ENCODE data around the gene TRNP1.

The TRNP1 gene

DNA sequence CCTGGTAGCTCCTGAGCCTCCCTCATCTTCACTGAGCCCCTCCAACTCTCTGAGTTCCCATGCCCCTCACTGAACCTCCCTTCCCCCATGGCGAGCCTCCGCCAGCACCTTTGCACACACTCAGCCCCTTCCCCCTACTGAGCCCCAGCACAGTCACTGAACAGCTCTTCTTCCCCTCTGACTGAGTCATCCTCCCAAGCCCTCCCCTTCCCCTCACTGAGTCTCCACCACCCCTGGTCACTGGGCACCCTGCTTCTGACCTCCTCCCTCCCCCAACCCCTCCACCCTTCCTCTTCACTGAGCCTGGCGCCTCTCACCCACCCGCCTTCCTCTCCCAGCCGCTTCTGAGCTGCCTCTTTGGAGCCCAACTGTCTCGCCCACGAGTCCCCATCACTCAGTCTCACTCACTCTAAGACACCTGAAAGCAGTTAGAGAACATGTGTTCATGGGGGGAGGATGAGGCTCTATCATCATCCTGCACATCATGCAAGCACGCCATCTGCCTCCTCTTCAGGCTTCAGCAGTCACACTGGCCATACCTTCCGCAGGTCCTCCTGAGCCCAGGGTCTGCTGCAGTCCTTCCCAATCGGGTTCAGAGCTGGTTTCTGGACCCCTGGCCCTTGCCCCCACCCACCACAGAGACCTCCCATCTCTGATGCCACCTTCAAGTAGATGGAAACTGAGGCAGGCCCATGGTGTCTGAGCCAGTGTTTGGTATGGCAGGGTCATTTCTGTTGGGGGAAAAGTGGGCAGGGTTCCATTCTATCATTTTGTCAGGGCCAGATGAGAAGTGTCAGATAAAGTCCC is 2.0 kb upstream of the TRNP1 start:
- Mint-ChIP-seq H3K27me3 (peaks cover 25% of the 10 kb centered on the region), H3K27ac (no peak overlapping the region), H3K9me3 (no peaks in the 10 kb centered on the region), H3K36me3 (no peaks in the 10 kb centered on the region), H3K4me3 (peak overlapping the region; percentile 57), H3K4me1 (peaks cover 15% of the 10 kb centered on the region)

DNA sequence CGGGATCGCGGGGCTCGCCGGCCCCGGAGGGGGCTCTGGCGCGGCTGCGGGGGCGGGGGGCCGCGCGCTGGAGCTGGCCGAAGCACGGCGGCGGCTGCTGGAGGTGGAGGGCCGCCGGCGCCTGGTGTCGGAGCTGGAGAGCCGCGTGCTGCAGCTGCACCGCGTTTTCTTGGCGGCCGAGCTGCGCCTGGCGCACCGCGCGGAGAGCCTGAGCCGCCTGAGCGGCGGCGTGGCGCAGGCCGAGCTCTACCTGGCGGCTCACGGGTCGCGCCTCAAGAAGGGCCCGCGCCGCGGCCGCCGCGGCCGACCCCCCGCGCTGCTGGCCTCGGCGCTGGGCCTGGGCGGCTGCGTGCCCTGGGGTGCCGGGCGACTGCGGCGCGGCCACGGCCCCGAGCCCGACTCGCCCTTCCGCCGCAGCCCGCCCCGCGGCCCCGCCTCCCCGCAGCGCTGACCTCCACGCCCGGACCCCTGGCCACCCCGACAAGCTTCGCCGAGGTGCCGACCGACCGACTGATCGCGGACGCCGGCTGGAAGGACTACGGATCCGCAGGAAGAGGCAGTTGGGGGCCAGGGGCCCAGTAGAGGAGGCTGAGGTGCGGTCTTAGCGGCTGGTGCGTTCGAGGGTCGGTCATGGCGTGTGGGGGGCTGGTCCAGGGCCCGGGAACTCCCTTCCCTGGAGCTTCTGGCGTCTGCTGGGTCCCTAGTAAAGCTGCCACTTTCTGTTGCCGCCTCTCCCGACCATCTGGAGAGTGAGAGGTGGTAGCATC is 711 bp downstream of the TRNP1 start:
- H3K27ac Mint-ChIP-seq = no peak overlapping the region
- H3K36me3 Mint-ChIP-seq = no peaks in the 10 kb centered on the region
- H3K9me3 Mint-ChIP-seq = no peaks in the 10 kb centered on the region
- peaks cover 27% of the 10 kb centered on the region for H3K27me3 Mint-ChIP-seq
- H3K4me1 Mint-ChIP-seq = peaks cover 22% of the 10 kb centered on the region
- H3K4me3 Mint-ChIP-seq = peak overlapping the region; percentile 76

DNA sequence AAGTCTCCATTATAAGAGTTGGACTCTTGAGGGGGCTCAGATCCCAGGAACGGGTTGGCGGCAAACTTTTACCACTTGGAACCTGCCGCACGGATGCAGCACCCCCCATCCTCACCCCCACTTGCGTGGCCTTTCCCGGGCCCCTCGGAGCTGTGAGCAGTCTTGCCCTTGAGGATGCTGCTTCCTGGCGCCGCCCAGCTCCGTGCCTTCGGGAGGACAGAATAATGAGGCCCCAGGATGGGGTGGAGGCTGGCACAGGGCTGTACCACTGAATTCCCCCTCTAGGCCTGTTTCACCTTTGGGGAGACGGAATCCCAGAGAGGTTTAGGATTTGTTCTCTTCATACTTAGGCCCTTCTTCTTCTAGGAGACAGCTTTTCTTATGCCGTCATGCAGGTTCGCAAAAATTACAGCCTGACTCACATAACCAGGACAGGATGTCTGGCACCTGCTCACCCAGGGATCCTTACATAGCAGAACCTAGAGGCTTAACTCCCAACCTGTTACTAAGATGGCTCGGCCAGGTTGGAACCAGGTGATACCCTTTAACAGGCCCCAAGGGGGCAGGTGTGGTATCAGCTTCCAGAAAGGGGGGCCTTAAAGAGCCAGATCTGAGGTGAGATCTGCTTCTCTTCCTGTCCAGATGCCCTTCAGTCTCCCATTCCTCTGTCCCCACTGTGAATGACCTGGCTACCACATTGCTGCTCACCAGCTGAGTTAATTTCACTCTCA is 1.5 kb downstream of the TRNP1 start:
- no peaks in the 10 kb centered on the region for H3K36me3 Mint-ChIP-seq
- peak overlapping the region; percentile 76 for H3K4me3 Mint-ChIP-seq
- H3K27me3 Mint-ChIP-seq = peaks cover 27% of the 10 kb centered on the region
- H3K27ac Mint-ChIP-seq = no peak overlapping the region
- peaks cover 22% of the 10 kb centered on the region for H3K4me1 Mint-ChIP-seq
- H3K9me3 Mint-ChIP-seq = no peaks in the 10 kb centered on the region

DNA sequence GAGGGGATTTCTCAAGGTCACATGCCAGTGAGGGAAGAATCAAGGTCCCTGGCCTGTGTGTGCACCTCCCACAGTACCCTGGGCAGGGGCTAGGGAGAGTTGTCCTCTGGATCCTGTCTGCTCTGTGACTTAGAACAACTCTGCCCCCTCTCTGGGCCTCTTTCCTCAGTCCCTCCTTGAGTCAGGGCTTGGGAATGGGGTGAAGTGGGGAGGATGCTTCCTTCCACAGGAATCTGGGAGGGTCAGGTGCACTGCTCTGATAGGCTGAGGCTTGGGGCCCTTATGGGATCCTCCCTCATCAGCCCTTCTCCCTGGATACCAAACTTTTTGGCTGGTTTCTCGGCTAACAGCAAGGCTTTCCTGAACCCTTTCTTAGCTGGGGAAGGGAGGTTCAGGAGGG is 2.5 kb downstream of the TRNP1 start:
- H3K27ac Mint-ChIP-seq = no peak overlapping the region
- no peaks in the 10 kb centered on the region for H3K9me3 Mint-ChIP-seq
- no peaks in the 10 kb centered on the region for H3K36me3 Mint-ChIP-seq
- peaks cover 25% of the 10 kb centered on the region for H3K27me3 Mint-ChIP-seq
- peaks cover 22% of the 10 kb centered on the region for H3K4me1 Mint-ChIP-seq
- H3K4me3 Mint-ChIP-seq = no peak overlapping the region

DNA sequence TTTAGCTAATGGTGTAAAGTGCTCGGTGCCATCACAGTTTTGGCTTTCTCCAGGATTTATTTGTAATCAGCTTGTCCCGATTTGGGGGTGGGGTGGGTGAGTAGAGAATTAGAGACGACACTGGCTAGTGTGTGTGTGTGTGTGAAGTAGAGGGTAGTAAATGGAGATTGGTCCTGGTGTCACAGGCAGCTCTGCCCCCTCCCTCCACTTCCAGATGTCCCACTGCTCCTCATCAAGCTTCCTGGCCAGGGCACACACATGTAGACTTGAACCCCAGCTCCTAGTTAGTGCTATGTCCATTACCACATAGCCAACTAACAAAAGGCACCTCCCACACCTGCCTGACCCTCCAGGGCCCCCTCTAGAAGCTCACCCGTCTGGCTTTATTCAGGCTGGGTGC is 3.2 kb downstream of the TRNP1 start:
- Mint-ChIP-seq H3K36me3 (no peaks in the 10 kb centered on the region), H3K9me3 (no peaks in the 10 kb centered on the region), H3K27ac (no peak overlapping the region), H3K4me3 (no peak overlapping the region), H3K4me1 (peaks cover 15% of the 10 kb centered on the region), H3K27me3 (peaks cover 21% of the 10 kb centered on the region)

DNA sequence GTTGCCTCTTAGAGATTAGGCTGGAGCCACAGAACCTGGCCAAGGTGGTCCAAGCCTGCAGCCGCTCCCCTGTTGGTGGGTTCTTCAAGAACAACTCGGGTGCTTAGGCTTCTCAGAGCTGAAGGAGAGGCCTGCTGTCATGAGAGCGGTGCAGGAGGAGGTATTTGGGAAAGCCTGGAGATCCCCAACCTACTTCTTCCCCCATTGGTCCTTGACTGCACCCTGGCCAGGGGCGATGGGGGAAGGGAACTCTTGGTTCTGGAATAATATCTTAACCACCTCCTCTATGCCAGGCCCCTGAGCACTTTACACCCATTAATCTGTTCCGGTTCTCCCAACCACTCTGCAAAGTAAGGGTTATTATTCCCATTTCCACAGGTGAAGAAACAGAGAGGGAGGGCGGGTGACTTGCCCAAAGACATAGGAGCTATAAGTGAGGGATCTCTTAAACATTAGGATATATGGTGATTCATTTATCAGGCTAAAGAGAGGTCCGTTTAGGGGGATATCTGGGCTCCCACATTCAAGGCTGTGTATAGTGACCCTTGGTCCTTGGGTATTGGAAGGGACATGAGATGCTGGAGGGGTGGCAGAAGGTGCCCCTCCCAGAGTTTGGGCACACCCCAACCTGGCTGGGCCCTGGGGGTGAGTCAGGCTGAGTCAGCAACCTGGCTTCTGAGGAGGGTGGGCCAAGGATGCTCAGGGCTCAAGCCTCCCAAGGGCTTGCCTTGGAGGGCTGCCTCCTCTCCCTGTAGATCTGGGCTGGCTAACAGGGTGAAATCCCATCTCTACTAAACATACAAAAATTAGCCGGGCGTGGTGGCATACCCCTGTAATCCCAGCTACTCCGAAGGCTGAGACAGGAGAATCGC is 5.2 kb downstream of the TRNP1 start:
- H3K36me3 Mint-ChIP-seq = no peaks in the 10 kb centered on the region
- no peak overlapping the region for H3K27ac Mint-ChIP-seq
- peaks cover 7% of the 10 kb centered on the region for H3K4me1 Mint-ChIP-seq
- peaks cover 15% of the 10 kb centered on the region for H3K27me3 Mint-ChIP-seq
- H3K4me3 Mint-ChIP-seq = no peak overlapping the region
- H3K9me3 Mint-ChIP-seq = no peaks in the 10 kb centered on the region

DNA sequence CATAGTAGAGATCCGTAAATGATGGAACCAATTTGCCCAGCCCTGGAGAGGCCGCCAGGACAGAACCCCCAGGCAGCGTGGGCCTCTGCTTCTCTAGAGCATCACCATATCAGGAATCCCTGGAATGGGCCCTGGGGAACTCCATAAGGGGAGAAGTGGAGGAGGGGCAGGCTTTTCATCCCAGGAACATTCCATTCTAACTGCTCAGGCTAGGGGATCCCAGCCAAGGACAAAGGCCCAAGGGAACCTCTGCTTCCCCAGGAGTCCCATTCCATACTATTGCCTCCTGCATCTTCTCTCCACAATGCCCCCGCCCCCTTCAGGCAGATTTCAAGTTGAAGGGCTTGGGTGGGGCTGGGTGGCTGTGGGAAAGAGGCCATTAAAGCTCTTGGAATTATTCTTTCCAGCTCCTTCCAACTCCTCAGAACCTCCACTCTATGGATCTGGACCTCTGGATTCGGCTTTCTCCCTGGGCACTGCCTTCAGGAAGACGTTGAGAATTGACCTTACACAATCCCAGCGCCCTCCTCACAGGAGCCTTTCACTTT is 6.0 kb downstream of the TRNP1 start:
- Mint-ChIP-seq H3K9me3 (no peaks in the 10 kb centered on the region), H3K4me1 (peaks cover 7% of the 10 kb centered on the region), H3K4me3 (no peak overlapping the region), H3K27ac (no peak overlapping the region), H3K27me3 (peaks cover 15% of the 10 kb centered on the region), H3K36me3 (no peaks in the 10 kb centered on the region)

DNA sequence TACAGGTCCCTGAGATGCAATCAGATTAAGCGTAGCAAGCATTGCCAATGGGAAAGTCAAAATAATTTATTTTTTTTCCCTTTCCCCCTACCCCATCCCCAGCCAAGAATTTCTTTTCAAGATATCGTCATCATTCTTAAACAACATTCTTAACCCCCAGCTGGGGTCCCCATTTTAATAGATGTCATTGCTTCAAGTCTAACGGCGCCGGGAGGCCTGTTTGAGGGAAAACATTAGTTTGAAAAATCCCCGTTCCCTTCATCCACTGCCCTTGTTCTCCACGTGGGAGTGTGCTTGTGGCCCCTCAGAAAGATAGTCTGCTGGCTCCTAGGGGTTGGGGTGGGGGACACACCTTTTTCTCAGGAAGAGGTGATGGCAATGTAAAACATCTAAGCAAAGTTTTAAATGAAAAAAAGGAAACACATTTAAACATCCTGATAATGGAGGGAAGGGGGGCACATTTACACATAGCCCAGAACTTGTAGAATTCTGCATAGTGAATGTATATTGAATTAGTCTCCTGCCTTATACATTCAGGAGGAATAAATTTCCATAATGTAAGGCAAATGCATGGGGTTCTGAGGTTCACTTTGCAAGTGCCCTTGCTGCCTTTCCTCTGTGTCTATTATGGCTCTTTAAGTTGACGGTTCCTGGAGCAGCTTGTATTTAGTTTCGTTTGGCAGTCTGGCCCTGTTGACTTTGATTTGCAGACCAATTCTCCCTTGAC is 6.8 kb downstream of the TRNP1 start:
- no peak overlapping the region for H3K4me3 Mint-ChIP-seq
- H3K27me3 Mint-ChIP-seq = peaks cover 12% of the 10 kb centered on the region
- peaks cover 7% of the 10 kb centered on the region for H3K4me1 Mint-ChIP-seq
- H3K9me3 Mint-ChIP-seq = no peaks in the 10 kb centered on the region
- H3K36me3 Mint-ChIP-seq = no peaks in the 10 kb centered on the region
- no peak overlapping the region for H3K27ac Mint-ChIP-seq

DNA sequence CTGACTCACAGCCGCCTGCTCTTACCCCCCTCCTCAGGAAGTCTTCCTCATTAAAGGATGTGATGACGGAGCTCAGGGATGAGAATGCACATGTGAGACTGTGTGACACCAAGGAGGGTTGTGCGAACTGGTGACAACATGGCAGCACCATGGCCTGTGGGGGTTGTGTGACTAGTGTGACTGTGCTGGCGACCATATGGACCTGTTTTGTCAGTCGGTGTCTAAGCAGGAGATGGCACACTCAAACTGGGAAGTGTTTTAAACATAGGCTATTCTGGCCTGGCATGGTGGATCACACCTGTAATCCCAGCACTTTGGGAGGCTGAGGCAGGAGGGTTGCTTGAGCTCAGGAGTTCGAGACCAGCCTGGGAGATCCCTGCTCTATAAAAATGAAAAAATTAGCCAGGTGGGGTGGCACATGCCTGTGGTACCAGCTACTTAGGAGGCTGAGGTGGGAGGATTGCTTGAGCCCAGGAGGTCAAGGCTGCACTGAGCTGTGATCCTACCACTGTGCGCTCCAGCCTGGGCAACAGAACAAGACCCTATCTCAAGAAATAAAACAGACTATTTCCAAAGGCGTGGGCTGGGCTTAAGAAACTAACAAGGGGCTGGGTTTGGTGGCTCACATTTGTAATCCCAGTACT is 7.4 kb downstream of the TRNP1 start:
- H3K36me3 Mint-ChIP-seq = no peaks in the 10 kb centered on the region
- no peak overlapping the region for H3K27ac Mint-ChIP-seq
- no peak overlapping the region for H3K4me3 Mint-ChIP-seq
- H3K27me3 Mint-ChIP-seq = peaks cover 6% of the 10 kb centered on the region
- no peaks in the 10 kb centered on the region for H3K9me3 Mint-ChIP-seq
- peaks cover 7% of the 10 kb centered on the region for H3K4me1 Mint-ChIP-seq

DNA sequence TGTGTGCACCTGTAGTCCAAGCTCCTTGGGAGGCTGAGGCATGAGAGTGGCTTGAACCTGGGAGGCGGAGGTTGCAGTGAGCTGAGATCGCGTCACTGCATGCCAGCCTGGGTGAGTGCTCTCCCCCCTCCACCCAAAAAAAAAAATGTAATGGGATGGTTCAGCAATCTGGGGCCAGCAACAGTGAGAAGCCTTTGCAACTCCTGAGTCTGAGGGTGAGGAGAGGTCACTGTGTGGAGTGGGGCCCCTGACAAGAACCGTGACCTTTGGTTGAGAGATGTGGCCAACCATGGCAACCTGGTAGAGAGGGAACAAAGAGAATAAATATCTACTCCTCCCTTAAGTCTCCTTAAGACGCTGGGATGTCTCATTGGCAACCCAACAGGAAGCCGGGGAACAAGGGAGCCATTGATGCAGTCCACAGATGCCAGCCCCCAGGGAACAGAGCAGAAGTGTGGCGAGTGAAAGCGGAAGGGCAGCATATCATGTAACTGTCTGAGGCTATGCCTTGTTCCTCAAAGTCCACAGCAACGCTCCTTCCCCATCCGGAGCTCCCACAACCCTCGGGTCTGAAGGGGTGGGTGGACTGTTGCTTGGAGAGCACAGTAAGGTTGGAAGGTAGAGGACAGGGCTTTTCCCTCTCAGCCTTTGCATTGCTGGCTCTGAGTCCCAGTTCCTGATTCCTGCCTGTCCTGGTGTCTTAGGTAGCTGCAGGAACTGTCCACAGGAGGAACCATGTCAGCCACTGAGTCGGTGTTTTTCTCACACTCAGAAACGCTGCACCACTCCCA is 8.3 kb downstream of the TRNP1 start:
- Mint-ChIP-seq H3K27me3 (peaks cover 4% of the 10 kb centered on the region), H3K27ac (no peak overlapping the region), H3K36me3 (no peaks in the 10 kb centered on the region), H3K4me3 (no peak overlapping the region), H3K9me3 (no peaks in the 10 kb centered on the region), H3K4me1 (peaks cover 7% of the 10 kb centered on the region)

DNA sequence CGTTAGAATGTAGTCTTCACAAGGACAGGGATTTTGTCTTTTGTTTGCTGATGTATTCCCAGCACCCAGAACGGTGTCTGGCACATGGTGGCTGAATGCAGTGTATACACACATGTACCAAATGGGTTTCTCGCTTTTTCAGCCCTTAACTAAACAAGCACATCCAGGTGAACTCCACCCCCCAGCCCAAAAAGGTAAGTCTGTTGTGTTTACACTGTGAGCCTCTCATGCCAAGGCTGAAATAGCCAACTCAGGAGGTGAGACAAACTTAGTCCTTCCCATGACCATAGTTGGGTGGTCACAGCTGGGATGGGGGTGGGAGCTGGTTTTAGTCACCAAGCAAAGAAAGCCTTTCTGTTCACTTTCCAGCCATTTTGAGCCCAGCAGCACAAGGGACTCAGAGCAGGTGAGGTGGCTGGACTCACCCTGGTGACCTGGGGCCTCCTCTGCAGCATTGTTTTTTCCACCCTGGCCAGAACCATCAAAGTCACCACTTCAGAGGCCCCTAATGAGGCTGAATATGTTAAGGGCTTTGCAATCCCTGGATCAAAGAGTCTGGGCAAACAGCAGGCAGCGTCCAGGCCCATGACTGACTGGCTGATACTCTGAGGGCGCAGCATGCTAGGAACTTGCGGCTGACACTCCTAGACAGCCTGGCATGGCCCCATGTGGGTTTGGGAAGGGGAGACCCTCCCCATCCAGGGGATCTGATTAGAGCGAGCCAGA is 10.4 kb downstream of the TRNP1 start:
- Mint-ChIP-seq H3K4me3 (no peak overlapping the region), H3K4me1 (no peaks in the 10 kb centered on the region), H3K27me3 (no peaks in the 10 kb centered on the region), H3K36me3 (no peaks in the 10 kb centered on the region), H3K27ac (no peak overlapping the region), H3K9me3 (no peaks in the 10 kb centered on the region)

DNA sequence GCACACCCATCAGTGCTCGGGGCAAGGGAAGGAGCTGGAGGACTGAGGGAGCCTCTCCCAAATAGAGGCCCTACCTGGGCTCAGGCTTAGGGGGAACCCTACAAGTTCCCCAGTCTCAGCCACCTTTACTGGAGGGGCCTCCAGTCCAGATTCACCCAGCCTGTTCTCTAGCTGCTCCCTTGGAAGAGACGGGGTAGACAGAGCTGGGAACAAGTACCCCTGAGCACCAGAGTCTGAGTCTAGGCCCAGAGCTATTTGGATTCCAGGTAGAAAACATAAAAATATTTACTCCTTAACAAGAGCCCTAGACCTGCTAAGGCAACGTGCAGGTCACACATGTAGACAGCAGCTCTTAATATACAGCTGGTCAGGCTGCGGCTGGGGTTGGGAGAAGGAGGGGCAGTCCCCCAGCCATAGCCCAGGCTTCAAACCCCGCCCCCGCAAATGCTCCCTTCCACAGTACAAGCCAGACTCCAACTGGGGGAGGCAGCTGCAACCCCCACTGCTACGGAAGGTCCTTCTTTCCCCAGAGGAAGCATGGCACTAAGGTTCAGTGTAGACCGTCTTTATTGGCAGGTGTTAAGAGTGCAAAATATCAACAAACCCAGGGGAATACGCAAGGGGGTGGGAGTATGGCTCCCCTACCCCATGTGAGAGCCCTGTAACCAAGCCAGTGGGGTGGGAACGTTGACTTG is 11.1 kb downstream of the TRNP1 start:
- no peak overlapping the region for H3K27ac Mint-ChIP-seq
- H3K36me3 Mint-ChIP-seq = no peaks in the 10 kb centered on the region
- no peak overlapping the region for H3K4me3 Mint-ChIP-seq
- H3K9me3 Mint-ChIP-seq = no peaks in the 10 kb centered on the region
- no peaks in the 10 kb centered on the region for H3K27me3 Mint-ChIP-seq
- no peaks in the 10 kb centered on the region for H3K4me1 Mint-ChIP-seq

Measured in activated naive CD4-positive, alpha-beta T cell treated with anti-CD3 and anti-CD28 coated beads, Interleukin-2, amount 50 U/mL, for 24 hours (primary cell).